ENCODE results near the gene GSG1L.

GSG1L gene

GRCh38 chr16:27860091-27860490 is 203.4 kb downstream of the GSG1L start:
- no peak for DNase-seq (ENCODE audit: low read depth in 2 of 2, low spot score in 1 of 2)

GRCh38 chr16:27859020-27859419 is 204.5 kb downstream of the GSG1L start:
- DNase-seq (ENCODE audit: low read depth in 2 of 2, low spot score in 1 of 2) = no peak

- DNase-seq (ENCODE audit: low read depth in 2 of 2, low spot score in 1 of 2) = no peak
Observed at GRCh38 chr16:27853651-27854050, 209.9 kb downstream of the GSG1L start.

- DNase-seq (ENCODE audit: low read depth in 2 of 2, low spot score in 1 of 2) = no peak
Observed at GRCh38 chr16:27853101-27853500, 210.4 kb downstream of the GSG1L start.

- DNase-seq (ENCODE audit: low read depth in 2 of 2, low spot score in 1 of 2) = no peak
Observed at GRCh38 chr16:27852681-27853080, 210.8 kb downstream of the GSG1L start.

GRCh38 chr16:27852116-27852515 is 211.4 kb downstream of the GSG1L start:
- DNase-seq (ENCODE audit: low read depth in 2 of 2, low spot score in 1 of 2) = no peak

GRCh38 chr16:27851586-27851985 is 211.9 kb downstream of the GSG1L start:
- DNase-seq (ENCODE audit: low read depth in 2 of 2, low spot score in 1 of 2) = no peak

- DNase-seq (ENCODE audit: low read depth in 2 of 2, low spot score in 1 of 2) = no peak
Observed at GRCh38 chr16:27849621-27850020, 213.9 kb downstream of the GSG1L start.

- no peak for DNase-seq (ENCODE audit: low read depth in 2 of 2, low spot score in 1 of 2)
Observed at GRCh38 chr16:27847030-27847550, 216.4 kb downstream of the GSG1L start.

GRCh38 chr16:27844826-27845225 is 218.7 kb downstream of the GSG1L start:
- DNase-seq (ENCODE audit: low read depth in 2 of 2, low spot score in 1 of 2) = no peak

- no peak for DNase-seq (ENCODE audit: low read depth in 2 of 2, low spot score in 1 of 2)
Observed at GRCh38 chr16:27843800-27844199, 219.7 kb downstream of the GSG1L start.

GRCh38 chr16:27841911-27842310 is 221.6 kb downstream of the GSG1L start:
- DNase-seq (ENCODE audit: low read depth in 2 of 2, low spot score in 1 of 2) = no peak

- DNase-seq (ENCODE audit: low read depth in 2 of 2, low spot score in 1 of 2) = no peak
Observed at GRCh38 chr16:27841061-27841801, 222.3 kb downstream of the GSG1L start.

- DNase-seq (ENCODE audit: low read depth in 2 of 2, low spot score in 1 of 2) = no peak
Observed at GRCh38 chr16:27840311-27841060, 223.0 kb downstream of the GSG1L start.

GRCh38 chr16:27839419-27839818 is 224.1 kb downstream of the GSG1L start:
- no peak for DNase-seq (ENCODE audit: low read depth in 2 of 2, low spot score in 1 of 2)

- no peak for DNase-seq (ENCODE audit: low read depth in 2 of 2, low spot score in 1 of 2)
Observed at GRCh38 chr16:27838536-27839175, 224.9 kb downstream of the GSG1L start.

GRCh38 chr16:27829975-27830374 is 233.5 kb downstream of the GSG1L start:
- no peak for DNase-seq (ENCODE audit: low read depth in 2 of 2, low spot score in 1 of 2)

- no peak for DNase-seq (ENCODE audit: low read depth in 2 of 2, low spot score in 1 of 2)
Observed at GRCh38 chr16:27828671-27829070, 234.8 kb downstream of the GSG1L start.

GRCh38 chr16:27827765-27828164 is 235.7 kb downstream of the GSG1L start:
- no peak for DNase-seq (ENCODE audit: low read depth in 2 of 2, low spot score in 1 of 2)

GRCh38 chr16:27826893-27827289 is 236.6 kb downstream of the GSG1L start:
- no peak for DNase-seq (ENCODE audit: low read depth in 2 of 2, low spot score in 1 of 2)

GRCh38 chr16:27826081-27826892 is 237.2 kb downstream of the GSG1L start:
- no peak for DNase-seq (ENCODE audit: low read depth in 2 of 2, low spot score in 1 of 2)

Data from stimulated activated CD8-positive, alpha-beta memory T cell treated with anti-CD3 and anti-CD28 coated beads, Interleukin-4, amount 100 ng/mL, for 4 hours (primary cell).